ENCODE measurements around the gene SOWAHB. TPM values are rescaled to one million over a fixed set of nuclear protein-coding genes. Genes with fewer than 3 reads are reported as not detected.
"Not testable (repeated sequence)": the region's sequence is repeated elsewhere in the genome, so short reads cannot be mapped to it uniquely, and the experiment has no call there.

Gene SOWAHB
- total and polyA plus RNA-seq, 11 donors = 0.07 to 0.21 TPM; not detected in 9

- no peak for TF ChIP-seq POLR2A (IDR thresholded peaks at IDR 0.05)
- TF ChIP-seq CTCF (IDR thresholded peaks at IDR 0.05) = no peak
- 43 to 59% (median 51%) methylated on average over 1 of the region's 1 CpG for WGBS, 4 donors
- Histone ChIP-seq H3K27me3 (peaks cover 0 to under 1% (median 0%) of the 10 kb centered on the region in 9 donors), H3K4me1 (no peaks in the 10 kb centered on the region), H3K36me3 (no peaks in the 10 kb centered on the region), H3K27ac (no peak overlapping the region), H3K9me3 (no peaks in the 10 kb centered on the region), H3K4me3 (no peak overlapping the region)
- ATAC-seq (no peak), DNase-seq (no peak)
- intact Hi-C loops (cut with DNase I) = no loop called here
Observed at GRCh38 chr4:76873495-76873894, 24.4 kb downstream of the SOWAHB start.

- TF ChIP-seq CTCF (IDR thresholded peaks at IDR 0.05) (no peak), POLR2A (IDR thresholded peaks at IDR 0.05) (no peak)
- ATAC-seq (no peak), DNase-seq (no peak)
- intact Hi-C loops (cut with DNase I) = no loop called here
- no peaks in the 10 kb centered on the region for H3K9me3 ChIP-seq
- H3K27ac ChIP-seq = no peak overlapping the region
- H3K36me3 ChIP-seq = no peaks in the 10 kb centered on the region
- no peak overlapping the region for H3K4me3 ChIP-seq
- no peaks in the 10 kb centered on the region for H3K27me3 ChIP-seq
- no peaks in the 10 kb centered on the region for H3K4me1 ChIP-seq
Observed at GRCh38 chr4:76872556-76872955, 25.4 kb downstream of the SOWAHB start.

GRCh38 chr4:76868780-76869179 lies 29.2 kb downstream of the SOWAHB start:
- H3K9me3 ChIP-seq; ATAC-seq; H3K27me3 ChIP-seq; H3K27ac ChIP-seq; H3K36me3 ChIP-seq; H3K4me1 ChIP-seq; DNase-seq; H3K4me3 ChIP-seq; intact Hi-C loops (cut with DNase I): not testable (repeated sequence)
- 80 to 89% (median 84%) methylated on average over 4 of the region's 4 CpGs for WGBS, 4 donors

GRCh38 chr4:76867880-76868655 lies 29.9 kb downstream of the SOWAHB start:
- no peaks in the 10 kb centered on the region for H3K4me1 ChIP-seq
- WGBS, 4 donors = 70 to 81% (median 74%) methylated on average over 15 to 16 of the region's 16 CpGs
- H3K36me3 ChIP-seq = no peaks in the 10 kb centered on the region
- TF ChIP-seq POLR2A (IDR thresholded peaks at IDR 0.05) (no peak), CTCF (IDR thresholded peaks at IDR 0.05) (no peak)
- no peak overlapping the region for H3K27ac ChIP-seq
- H3K27me3 ChIP-seq = no peaks in the 10 kb centered on the region
- intact Hi-C loops (cut with DNase I) = no loop called here
- no peak overlapping the region for H3K4me3 ChIP-seq
- no peak for ATAC-seq
- no peaks in the 10 kb centered on the region for H3K9me3 ChIP-seq
- no peak for DNase-seq

GRCh38 chr4:76867377-76867776 lies 30.6 kb downstream of the SOWAHB start:
- DNase-seq (no peak), ATAC-seq (no peak)
- Histone ChIP-seq H3K4me3 (no peak overlapping the region), H3K9me3 (no peaks in the 10 kb centered on the region), H3K36me3 (no peaks in the 10 kb centered on the region), H3K4me1 (no peaks in the 10 kb centered on the region), H3K27ac (no peak overlapping the region), H3K27me3 (no peaks in the 10 kb centered on the region)
- 86 to 92% (median 89%) methylated on average over 7 of the region's 7 CpGs for WGBS, 4 donors
- TF ChIP-seq POLR2A (IDR thresholded peaks at IDR 0.05) (no peak), CTCF (IDR thresholded peaks at IDR 0.05) (no peak)
- intact Hi-C loops (cut with DNase I) = no loop called here
